HL-60 (cell line): Measurements from ENCODE around the gene PTGDR.
A peak's percentile ranks its signal among the peaks of the same experiment; 100 is the strongest.

ENCODE experiments used
- DNase-seq, 2 experiments: peaks; one replicate each; pipeline ENCODE4 v3.0.0-alpha.2; 2010 to 2020; ENCODE audit warnings: low read depth in 1 of 2, low spot score in 1 of 2
- H3K27ac ChIP-seq: fragments of 250-450 bp; sonication (Bioruptor Pico); replicated peaks from 2 replicates; pipeline ENCODE4 v1.5.1; 2020; ENCODE audit warnings: mild to moderate bottlenecking, moderate library complexity
- H3K27me3 ChIP-seq: fragments of 250-450 bp; sonication (Bioruptor Pico); 2 replicates; pipeline ENCODE4 v1.5.1; 2021; ENCODE audit warnings: mild to moderate bottlenecking, moderate library complexity; ENCODE audit not compliant: insufficient read depth, poor library complexity, severe bottlenecking
- H3K4me3 ChIP-seq: replicated peaks from 2 replicates; pipeline ENCODE4 v1.5.1; 2011; ENCODE audit warnings: mild to moderate bottlenecking, control low read depth, low read length; ENCODE audit not compliant: insufficient read depth
- GABPA ChIP-seq: IDR thresholded peaks from 2 replicates; pipeline ENCODE4 v1.6.1; 2012; ENCODE audit warnings: low read depth
- POLR2AphosphoS5 ChIP-seq: IDR thresholded peaks from 2 replicates; pipeline ENCODE4 v1.6.1; 2012; ENCODE audit warnings: low read depth
- SPI1 ChIP-seq: IDR thresholded peaks from 2 replicates; pipeline ENCODE4 v1.6.1; 2012; ENCODE audit warnings: low read depth, mild to moderate bottlenecking, borderline replicate concordance
- TF ChIP-seq, protein P1 (sequence below): IDR thresholded peaks from 2 replicates; pipeline ENCODE4 v1.6.1; 2012; ENCODE audit warnings: low read depth; ENCODE audit not compliant: insufficient replicate concordance
- TF ChIP-seq, protein P2 (sequence below): IDR thresholded peaks from one replicate; pipeline ENCODE4 v1.5.1; 2011; ENCODE audit warnings: low read length, control low read depth, inconsistent platforms; ENCODE audit not compliant: insufficient read depth

Gene PTGDR

GRCh38 chr14:52307376-52307775 lies 39.9 kb downstream of the PTGDR start:
- H3K27me3 ChIP-seq, result no peaks in the 10 kb centered on the region
- no peak overlapping the region for H3K4me3 ChIP-seq
- peak overlapping the region; percentile 20; the same call in 1 of the 2 replicates for H3K27ac ChIP-seq
- TF ChIP-seq, protein P1, sequence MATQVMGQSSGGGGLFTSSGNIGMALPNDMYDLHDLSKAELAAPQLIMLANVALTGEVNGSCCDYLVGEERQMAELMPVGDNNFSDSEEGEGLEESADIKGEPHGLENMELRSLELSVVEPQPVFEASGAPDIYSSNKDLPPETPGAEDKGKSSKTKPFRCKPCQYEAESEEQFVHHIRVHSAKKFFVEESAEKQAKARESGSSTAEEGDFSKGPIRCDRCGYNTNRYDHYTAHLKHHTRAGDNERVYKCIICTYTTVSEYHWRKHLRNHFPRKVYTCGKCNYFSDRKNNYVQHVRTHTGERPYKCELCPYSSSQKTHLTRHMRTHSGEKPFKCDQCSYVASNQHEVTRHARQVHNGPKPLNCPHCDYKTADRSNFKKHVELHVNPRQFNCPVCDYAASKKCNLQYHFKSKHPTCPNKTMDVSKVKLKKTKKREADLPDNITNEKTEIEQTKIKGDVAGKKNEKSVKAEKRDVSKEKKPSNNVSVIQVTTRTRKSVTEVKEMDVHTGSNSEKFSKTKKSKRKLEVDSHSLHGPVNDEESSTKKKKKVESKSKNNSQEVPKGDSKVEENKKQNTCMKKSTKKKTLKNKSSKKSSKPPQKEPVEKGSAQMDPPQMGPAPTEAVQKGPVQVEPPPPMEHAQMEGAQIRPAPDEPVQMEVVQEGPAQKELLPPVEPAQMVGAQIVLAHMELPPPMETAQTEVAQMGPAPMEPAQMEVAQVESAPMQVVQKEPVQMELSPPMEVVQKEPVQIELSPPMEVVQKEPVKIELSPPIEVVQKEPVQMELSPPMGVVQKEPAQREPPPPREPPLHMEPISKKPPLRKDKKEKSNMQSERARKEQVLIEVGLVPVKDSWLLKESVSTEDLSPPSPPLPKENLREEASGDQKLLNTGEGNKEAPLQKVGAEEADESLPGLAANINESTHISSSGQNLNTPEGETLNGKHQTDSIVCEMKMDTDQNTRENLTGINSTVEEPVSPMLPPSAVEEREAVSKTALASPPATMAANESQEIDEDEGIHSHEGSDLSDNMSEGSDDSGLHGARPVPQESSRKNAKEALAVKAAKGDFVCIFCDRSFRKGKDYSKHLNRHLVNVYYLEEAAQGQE, result no peak
- TF ChIP-seq SPI1 (no peak), GABPA (no peak), POLR2AphosphoS5 (no peak)
- TF ChIP-seq, protein P2, sequence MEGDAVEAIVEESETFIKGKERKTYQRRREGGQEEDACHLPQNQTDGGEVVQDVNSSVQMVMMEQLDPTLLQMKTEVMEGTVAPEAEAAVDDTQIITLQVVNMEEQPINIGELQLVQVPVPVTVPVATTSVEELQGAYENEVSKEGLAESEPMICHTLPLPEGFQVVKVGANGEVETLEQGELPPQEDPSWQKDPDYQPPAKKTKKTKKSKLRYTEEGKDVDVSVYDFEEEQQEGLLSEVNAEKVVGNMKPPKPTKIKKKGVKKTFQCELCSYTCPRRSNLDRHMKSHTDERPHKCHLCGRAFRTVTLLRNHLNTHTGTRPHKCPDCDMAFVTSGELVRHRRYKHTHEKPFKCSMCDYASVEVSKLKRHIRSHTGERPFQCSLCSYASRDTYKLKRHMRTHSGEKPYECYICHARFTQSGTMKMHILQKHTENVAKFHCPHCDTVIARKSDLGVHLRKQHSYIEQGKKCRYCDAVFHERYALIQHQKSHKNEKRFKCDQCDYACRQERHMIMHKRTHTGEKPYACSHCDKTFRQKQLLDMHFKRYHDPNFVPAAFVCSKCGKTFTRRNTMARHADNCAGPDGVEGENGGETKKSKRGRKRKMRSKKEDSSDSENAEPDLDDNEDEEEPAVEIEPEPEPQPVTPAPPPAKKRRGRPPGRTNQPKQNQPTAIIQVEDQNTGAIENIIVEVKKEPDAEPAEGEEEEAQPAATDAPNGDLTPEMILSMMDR, result no peak
- DNase-seq, result no peak

DNA sequence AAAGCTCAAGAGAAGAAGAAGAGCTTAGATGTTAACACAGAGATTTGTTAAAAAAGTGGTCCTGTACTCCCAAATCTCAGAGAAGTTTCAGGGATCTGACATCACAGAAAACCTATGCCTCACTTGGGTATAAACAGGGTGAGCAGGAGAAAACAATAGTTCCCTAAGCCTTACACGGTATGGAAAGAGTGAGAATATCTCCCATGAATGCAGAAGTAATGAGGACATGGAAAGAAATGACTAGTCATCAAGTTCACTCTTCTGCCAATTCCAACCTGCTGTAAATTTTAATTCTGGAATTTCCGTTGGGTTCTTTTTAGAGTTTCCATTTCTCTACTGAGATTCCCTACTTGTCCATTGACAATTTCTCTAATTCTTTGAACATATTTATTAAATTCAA lies 40.4 kb downstream of the PTGDR start:
- Histone ChIP-seq H3K4me3 (no peak overlapping the region), H3K27me3 (no peaks in the 10 kb centered on the region), H3K27ac (peak overlapping the region; percentile 20; the same call in 1 of the 2 replicates)
- no peak for DNase-seq
- TF ChIP-seq, protein P1, result no peak
- TF ChIP-seq POLR2AphosphoS5, result no peak

DNA sequence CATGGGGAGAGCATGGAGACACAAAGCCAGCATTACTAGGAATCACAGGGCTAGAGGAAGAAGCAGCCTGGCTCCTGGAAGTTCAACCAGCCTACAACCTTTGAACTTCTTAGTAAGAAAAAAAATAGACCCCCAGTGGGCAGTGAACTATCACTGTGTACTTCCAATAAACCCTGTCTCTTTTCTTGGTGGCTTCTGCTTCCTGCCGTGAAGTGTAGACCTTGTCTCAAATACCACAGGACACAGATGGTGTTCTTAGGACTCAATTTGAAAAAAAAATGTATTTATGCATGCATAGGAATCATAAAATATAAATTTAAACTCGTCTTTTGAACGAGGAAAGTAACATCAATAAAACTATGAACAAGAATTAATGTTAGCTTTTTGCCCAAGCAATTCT lies 43.0 kb downstream of the PTGDR start:
- peak overlapping the region; percentile 85 for H3K27ac ChIP-seq
- H3K27me3 ChIP-seq, result no peaks in the 10 kb centered on the region
- DNase-seq, result no peak
- no peak for TF ChIP-seq GABPA
- TF ChIP-seq, protein P2, result no peak
- TF ChIP-seq POLR2AphosphoS5, result no peak
- TF ChIP-seq, protein P1, result no peak
- TF ChIP-seq SPI1, result no peak
- no peak overlapping the region for H3K4me3 ChIP-seq
